Ovary (tissue), 9 donors: ENCODE data around the gene TOM1L2. TPM values are rescaled to one million over a fixed set of nuclear protein-coding genes. Genes with fewer than 3 reads are reported as not detected.

ENCODE experiments used
- DNase-seq, 5 donors: peaks; one replicate each; pipeline ENCODE4 v3.0.0-alpha.2; 2019 to 2020
- H3K27ac ChIP-seq, 2 donors: fragments of 200-600 bp; one replicate each; pipeline versions ENCODE4 v1.5.1 to v1.8.0; 2019 to 2022
- H3K27me3 ChIP-seq: fragments of 200-600 bp; one replicate; pipeline ENCODE4 v1.8.0; 2022
- H3K36me3 ChIP-seq: fragments of 200-600 bp; sonication (generic); one replicate; pipeline ENCODE4 v1.5.1; 2019
- H3K4me1 ChIP-seq: one replicate; pipeline ENCODE4 v1.8.1; 2013; ENCODE audit warnings: mild to moderate bottlenecking, moderate library complexity; ENCODE audit not compliant: insufficient read depth
- H3K4me3 ChIP-seq: fragments of 200-600 bp; sonication (generic); one replicate; pipeline ENCODE4 v1.5.1; 2017
- H3K9me3 ChIP-seq, 2 donors: fragments of 200-600 bp in 1 of 2; sonication (generic) in 1 of 2; one replicate each; pipeline versions ENCODE4 v1.5.1 to v1.8.1; 2013 to 2019; ENCODE audit warnings: mild to moderate bottlenecking in 1 of 2, moderate library complexity in 1 of 2
- CTCF ChIP-seq, 3 donors: fragments of 450-650 bp in 2 of 3; fragments of 200-600 bp in 1 of 3; IDR thresholded peaks; one replicate each; pipeline versions ENCODE4 v1.5.1 to v1.8.0; 2016 to 2022; ENCODE audit warnings: antibody characterized with exemption in 3 of 3, mild to moderate bottlenecking in 1 of 3
- EP300 ChIP-seq: sonication (generic); formaldehyde crosslinking; IDR thresholded peaks from one replicate; pipeline ENCODE4 v1.6.1; 2017; ENCODE audit warnings: antibody characterized with exemption
- POLR2A ChIP-seq: fragments of 450-650 bp; IDR thresholded peaks from one replicate; pipeline ENCODE4 v1.6.1; 2017; ENCODE audit warnings: antibody characterized with exemption, mild to moderate bottlenecking, moderate library complexity
- WGBS, 3 donors: extraction: QIAGEN DNeasy Blood & Tissue Kit in 1 of 3; methylation state at CpG; one replicate each; pipeline versions ENCODE4 v1.1.5 to v1.1.7; 2013 to 2017; 5-methylcytosine and 5-hydroxymethylcytosine counted together
- intact Hi-C, 4 donors: fragments of 100-400 bp; cut with DNase I; formaldehyde crosslinking; loops; one replicate each; pipeline versions ENCODE4 v1.11.0 to v1.15.1; 2022 to 2023
- polyA plus RNA-seq, 2 donors: library from polyadenylated mRNA; stranded (reverse); fragments of 200-250 nt in 1 of 2; fragments of 350-450 nt in 1 of 2; fragmentation: Illumina TruSeq in 1 of 2; extraction: RNeasy Lipid Tissue Mini Kit (QIAGEN cat#74804) in 1 of 2; gene quantifications; one replicate each; pipeline ENCODE4 v1.2.3, GENCODE V29; 2013 to 2014
- total RNA-seq, 7 donors: library from RNA; depleted of rRNA in 2 of 7; stranded (reverse); fragments of >200 nt in 2 of 7; fragmentation: NEBNext Ultra II Directional in 3 of 7; extraction: Animal tissue kit (Norgen Biotek cat#: 25700) in 3 of 7; gene quantifications; one replicate each; pipeline versions ENCODE4 v1.1.0 to v1.2.4, GENCODE V29; 2016 to 2023
- donor health status: DM: no; HTN: no; CAD: no; lungs with moderate emphysema.
- donor health status: DM: no; HTN: no; CAD: no.
- donor health status: Bipolar disorder and iron deficiency.
- donor health status: DM: yes; HTN: yes; CAD: no.
- donor health status: DM: no; HTN: no; CAD: no.
- donor health status: DM: yes; HTN: yes; CAD: no.

The TOM1L2 gene
- total and polyA plus RNA-seq, 9 donors, result 25.6 to 62.5 (median 45.9) TPM

- H3K4me3 ChIP-seq, result no peak overlapping the region
- 84 to 96% (median 94%) methylated on average over 2 of the region's 2 CpGs for WGBS, 3 donors
- intact Hi-C loops, result no loop called here
- DNase-seq, result peak in 1 of 5 donors; percentile 61
- peak overlapping the region in 1 of 2 donors; percentile 13 for H3K27ac ChIP-seq
- no peaks in the 10 kb centered on the region for H3K27me3 ChIP-seq
- TF ChIP-seq POLR2A (no peak), EP300 (no peak), CTCF (IDR thresholded peaks at IDR 0.05) (no peak)
- H3K36me3 ChIP-seq, result no peaks in the 10 kb centered on the region
- H3K4me1 ChIP-seq, result peaks cover 5% of the 10 kb centered on the region
- no peaks in the 10 kb centered on the region for H3K9me3 ChIP-seq
Measured at GRCh38 chr17:17993366-17993765, 21.2 kb upstream of the TOM1L2 start.

- WGBS, 3 donors, result 82 to 89% (median 87%) methylated on average over 2 of the region's 2 CpGs
- Histone ChIP-seq H3K4me1 (peaks cover 5% of the 10 kb centered on the region), H3K36me3 (no peaks in the 10 kb centered on the region), H3K27ac (no peak overlapping the region), H3K27me3 (no peaks in the 10 kb centered on the region), H3K4me3 (no peak overlapping the region), H3K9me3 (no peaks in the 10 kb centered on the region)
- TF ChIP-seq EP300, result no peak
- TF ChIP-seq CTCF (IDR thresholded peaks at IDR 0.05), result no peak
- TF ChIP-seq POLR2A, result no peak
- no peak for DNase-seq
- intact Hi-C loops, result no loop called here
Measured at GRCh38 chr17:17990282-17990681, 18.1 kb upstream of the TOM1L2 start.

GRCh38 chr17:17989618-17990017 is 17.4 kb upstream of the TOM1L2 start:
- 77 to 83% (median 78%) methylated on average over 10 of the region's 10 CpGs for WGBS, 3 donors

GRCh38 chr17:17989081-17989480 is 16.9 kb upstream of the TOM1L2 start:
- Histone ChIP-seq H3K27me3 (no peaks in the 10 kb centered on the region), H3K4me3 (no peak overlapping the region), H3K4me1 (no peaks in the 10 kb centered on the region), H3K36me3 (no peaks in the 10 kb centered on the region), H3K27ac (no peak overlapping the region), H3K9me3 (no peaks in the 10 kb centered on the region)
- TF ChIP-seq EP300 (no peak), CTCF (IDR thresholded peaks at IDR 0.05) (no peak), POLR2A (no peak)
- DNase-seq, result no peak
- intact Hi-C loops, result no loop called here
- 92 to 95% (median 92%) methylated on average over 9 of the region's 9 CpGs for WGBS, 3 donors

More at GRCh38 chr17:17989618-17990017, 17.4 kb upstream of the TOM1L2 start:
- no peak overlapping the region for H3K27ac ChIP-seq
- no peaks in the 10 kb centered on the region for H3K27me3 ChIP-seq
- peaks cover 3% of the 10 kb centered on the region for H3K4me1 ChIP-seq
- DNase-seq, result no peak
- intact Hi-C loops, result no loop called here
- H3K9me3 ChIP-seq, result no peaks in the 10 kb centered on the region
- no peak overlapping the region for H3K4me3 ChIP-seq
- H3K36me3 ChIP-seq, result no peaks in the 10 kb centered on the region
- TF ChIP-seq POLR2A (no peak), CTCF (IDR thresholded peaks at IDR 0.05) (no peak), EP300 (no peak)
